SJCRH30 (cell line): ENCODE measurements around the gene ZGLP1. TPM values are rescaled to one million over a fixed set of nuclear protein-coding genes. Genes with fewer than 3 reads are reported as not detected.

Experiments used
- DNase-seq, 2 experiments: peaks; one replicate each; pipeline ENCODE4 v3.0.0-alpha.2; 2015 to 2020
- H3K27ac ChIP-seq: fragments of 250-450 bp; sonication (Bioruptor Pico); 2 replicates; pipeline ENCODE4 v1.5.1; 2020; ENCODE audit warnings: mild to moderate bottlenecking, moderate library complexity
- H3K27me3 ChIP-seq: fragments of 250-450 bp; sonication (Bioruptor Pico); 2 replicates; pipeline ENCODE4 v1.5.1; 2020; ENCODE audit warnings: mild to moderate bottlenecking, moderate library complexity
- H3K36me3 ChIP-seq: fragments of 250-450 bp; sonication (Bioruptor Pico); 2 replicates; pipeline ENCODE4 v1.5.1; 2020; ENCODE audit warnings: mild to moderate bottlenecking, moderate library complexity
- H3K4me1 ChIP-seq: fragments of 250-450 bp; sonication (Bioruptor Pico); 2 replicates; pipeline ENCODE4 v1.5.1; 2020; ENCODE audit warnings: mild to moderate bottlenecking, moderate library complexity
- H3K4me3 ChIP-seq: fragments of 250-450 bp; sonication (Bioruptor Pico); 2 replicates; pipeline ENCODE4 v1.5.1; 2020; ENCODE audit warnings: mild to moderate bottlenecking, moderate library complexity
- H3K9me3 ChIP-seq: fragments of 250-450 bp; sonication (Bioruptor Pico); replicated peaks from 2 replicates; pipeline ENCODE4 v1.5.1; 2020; ENCODE audit warnings: mild to moderate bottlenecking, moderate library complexity
- total RNA-seq: library from RNA; depleted of rRNA; stranded (reverse); fragments of >200 nt; shearing (Covaris generic); gene quantifications from 2 replicates; pipeline ENCODE4 v1.2.3, GENCODE V29; 2014

The ZGLP1 gene
- total RNA-seq, 1 experiment from 2014 or later: 2.1 TPM

DNA sequence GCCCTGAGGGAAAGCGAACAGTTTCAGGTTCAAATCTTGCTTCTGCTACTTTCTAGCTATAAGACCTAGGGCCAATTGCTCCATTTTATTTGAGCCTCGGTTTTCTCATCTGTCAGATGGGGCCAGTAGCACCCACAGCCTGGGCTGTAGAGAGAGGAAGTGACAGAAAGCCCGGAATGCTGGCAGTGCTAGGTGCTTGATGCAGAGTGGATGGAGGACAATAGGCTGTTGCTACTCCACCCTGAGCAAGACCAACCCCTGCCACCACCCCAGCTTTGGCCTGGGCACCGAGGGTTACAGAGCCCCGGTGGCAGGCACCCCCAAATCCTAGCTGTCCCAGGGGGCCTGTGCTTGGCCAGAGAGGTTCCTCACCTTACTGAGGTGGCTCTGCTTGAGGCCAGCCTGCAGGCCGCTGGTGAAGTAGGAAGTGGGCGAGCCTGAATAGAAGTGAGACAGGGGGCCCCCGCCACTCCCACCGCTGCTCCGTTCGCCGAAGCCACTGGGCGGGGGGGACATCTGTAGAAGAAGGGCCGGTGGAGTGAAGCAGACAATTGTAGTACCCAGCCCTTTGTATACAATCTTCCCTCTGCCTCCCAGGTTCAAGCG is 8.3 kb upstream of the ZGLP1 start:
- Histone ChIP-seq H3K4me1 (peaks cover 4% of the 10 kb centered on the region; the same call in 1 of the 2 replicates), H3K36me3 (peaks cover 35% of the 10 kb centered on the region), H3K27ac (no peak overlapping the region), H3K27me3 (no peaks in the 10 kb centered on the region), H3K9me3 (no peaks in the 10 kb centered on the region), H3K4me3 (no peak overlapping the region)
- no peak for DNase-seq

- no peak for DNase-seq
- Histone ChIP-seq H3K9me3 (no peaks in the 10 kb centered on the region), H3K27ac (no peak overlapping the region), H3K27me3 (no peaks in the 10 kb centered on the region), H3K4me3 (no peak overlapping the region), H3K4me1 (peaks cover 4% of the 10 kb centered on the region; the same call in 1 of the 2 replicates), H3K36me3 (peaks cover 30% of the 10 kb centered on the region)
These were observed 7.6 kb upstream of the ZGLP1 start for GRCh38 chr19:10317045-10317856.

GRCh38 chr19:10316229-10317044 is 6.8 kb upstream of the ZGLP1 start:
- H3K4me1 ChIP-seq: peaks cover 4% of the 10 kb centered on the region; the same call in 1 of the 2 replicates
- no peaks in the 10 kb centered on the region for H3K27me3 ChIP-seq
- H3K27ac ChIP-seq: no peak overlapping the region
- peaks cover 23% of the 10 kb centered on the region for H3K36me3 ChIP-seq
- no peak for DNase-seq
- H3K4me3 ChIP-seq: peak overlapping the region; percentile 78; the same call in 1 of the 2 replicates
- no peaks in the 10 kb centered on the region for H3K9me3 ChIP-seq

- H3K9me3 ChIP-seq: no peaks in the 10 kb centered on the region
- H3K36me3 ChIP-seq: peaks cover 18% of the 10 kb centered on the region
- H3K4me3 ChIP-seq: peak within 1 kb of the TSS; percentile 78
- peak within 1 kb of the TSS; percentile 30; the same call in 1 of the 2 replicates for H3K27ac ChIP-seq
- DNase-seq: peak; percentile 84 to 88
- H3K4me1 ChIP-seq: peaks cover 4% of the 10 kb centered on the region; the same call in 1 of the 2 replicates
- H3K27me3 ChIP-seq: no peaks in the 10 kb centered on the region
These were observed 6.0 kb upstream of the ZGLP1 start, which contains the start of gene FDX2 for GRCh38 chr19:10315335-10316214. Gene FDX2, minus strand, starts transcription at chr19:10316015. Its CDS starts 19 bp downstream, at chr19:10315996.

GRCh38 chr19:10306327-10306726 is 3.3 kb downstream of the ZGLP1 start:
- DNase-seq: no peak
- H3K27ac ChIP-seq: no peak overlapping the region
- no peaks in the 10 kb centered on the region for H3K36me3 ChIP-seq
- H3K9me3 ChIP-seq: no peaks in the 10 kb centered on the region
- H3K4me1 ChIP-seq: no peaks in the 10 kb centered on the region
- no peak overlapping the region for H3K4me3 ChIP-seq
- no peaks in the 10 kb centered on the region for H3K27me3 ChIP-seq

GRCh38 chr19:10305139-10305806 is 4.3 kb downstream of the ZGLP1 start:
- Histone ChIP-seq H3K36me3 (no peaks in the 10 kb centered on the region), H3K9me3 (no peaks in the 10 kb centered on the region), H3K27me3 (no peaks in the 10 kb centered on the region), H3K27ac (no peak overlapping the region), H3K4me3 (no peak overlapping the region), H3K4me1 (no peaks in the 10 kb centered on the region)
- DNase-seq: no peak

- Histone ChIP-seq H3K27me3 (no peaks in the 10 kb centered on the region), H3K4me3 (no peak overlapping the region)
- no peak for DNase-seq
These were observed 9.8 kb downstream of the ZGLP1 start for GRCh38 chr19:10299545-10300458.

DNA sequence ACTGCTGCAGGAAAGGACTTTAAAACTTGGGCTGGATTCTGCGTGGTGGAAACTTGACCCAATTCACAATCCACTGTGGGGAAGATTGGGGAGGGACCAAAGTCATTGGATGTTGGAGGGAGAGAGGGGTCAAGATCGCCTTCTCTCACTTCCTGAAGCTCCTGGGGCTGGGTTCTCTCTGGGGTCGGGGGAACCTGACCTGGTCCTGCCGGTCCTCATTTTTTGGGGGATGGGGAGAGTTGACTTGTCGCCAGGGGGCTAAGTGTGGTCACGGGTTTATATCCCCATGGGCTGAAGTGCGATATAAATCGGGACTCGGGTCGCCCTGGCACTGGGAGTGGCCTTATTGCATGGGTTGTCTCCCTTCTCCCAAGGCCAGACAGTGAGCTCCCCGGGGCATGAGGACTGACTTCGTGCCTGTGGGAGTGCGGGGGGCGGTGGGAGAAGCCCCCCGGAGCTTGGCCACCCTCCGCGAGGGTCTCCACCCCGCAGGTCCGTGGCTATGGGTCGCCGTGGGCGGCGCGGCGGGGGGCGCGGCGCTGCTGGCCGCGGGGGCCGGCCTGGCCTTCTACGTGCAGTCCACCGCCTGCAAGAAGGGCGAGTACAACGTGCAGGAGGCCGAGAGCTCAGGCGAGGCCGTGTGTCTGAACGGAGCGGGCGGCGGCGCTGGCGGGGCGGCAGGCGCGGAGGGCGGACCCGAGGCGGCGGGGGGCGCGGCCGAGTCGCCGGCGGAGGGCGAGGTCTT is 13.6 kb downstream of the ZGLP1 start:
- Histone ChIP-seq H3K4me1 (no peaks in the 10 kb centered on the region), H3K36me3 (no peaks in the 10 kb centered on the region), H3K4me3 (no peak overlapping the region), H3K9me3 (no peaks in the 10 kb centered on the region), H3K27me3 (no peaks in the 10 kb centered on the region), H3K27ac (no peak overlapping the region)
- no peak for DNase-seq

More at GRCh38 chr19:10299545-10300458, 9.8 kb downstream of the ZGLP1 start:
- Histone ChIP-seq H3K4me1 (no peaks in the 10 kb centered on the region), H3K9me3 (no peaks in the 10 kb centered on the region), H3K27ac (no peak overlapping the region), H3K36me3 (no peaks in the 10 kb centered on the region)

DNA sequence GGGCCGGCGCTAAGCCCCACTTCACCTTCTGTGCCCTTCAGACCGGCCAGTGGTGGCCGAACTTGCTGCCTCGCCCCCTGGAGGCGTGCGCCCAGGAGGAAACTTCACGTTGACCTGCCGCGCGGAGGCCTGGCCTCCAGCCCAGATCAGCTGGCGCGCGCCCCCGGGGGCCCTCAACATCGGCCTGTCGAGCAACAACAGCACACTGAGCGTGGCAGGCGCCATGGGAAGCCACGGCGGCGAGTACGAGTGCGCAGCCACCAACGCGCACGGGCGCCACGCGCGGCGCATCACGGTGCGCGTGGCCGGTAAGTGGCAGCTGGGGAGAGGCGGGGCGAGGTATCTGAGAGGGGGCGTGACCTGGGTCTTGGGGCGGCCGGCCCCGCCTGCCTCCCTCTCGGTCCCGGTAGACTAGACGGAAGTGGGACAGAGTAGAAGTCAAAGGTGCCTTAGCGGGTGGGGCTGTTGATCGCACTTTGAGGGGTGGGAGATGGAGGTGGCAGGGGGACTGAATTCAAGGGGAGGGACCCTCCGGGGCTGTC is 14.2 kb downstream of the ZGLP1 start:
- no peak overlapping the region for H3K4me3 ChIP-seq
- no peaks in the 10 kb centered on the region for H3K4me1 ChIP-seq
- H3K27ac ChIP-seq: no peak overlapping the region
- no peaks in the 10 kb centered on the region for H3K27me3 ChIP-seq
- no peaks in the 10 kb centered on the region for H3K9me3 ChIP-seq
- no peak for DNase-seq
- H3K36me3 ChIP-seq: no peaks in the 10 kb centered on the region

- Histone ChIP-seq H3K36me3 (no peaks in the 10 kb centered on the region), H3K27ac (no peak overlapping the region), H3K4me1 (no peaks in the 10 kb centered on the region), H3K4me3 (no peak overlapping the region), H3K9me3 (no peaks in the 10 kb centered on the region), H3K27me3 (no peaks in the 10 kb centered on the region)
- no peak for DNase-seq
These were observed 15.3 kb downstream of the ZGLP1 start for GRCh38 chr19:10294368-10294697.

GRCh38 chr19:10293637-10294367 is 15.8 kb downstream of the ZGLP1 start:
- Histone ChIP-seq H3K4me3 (no peak overlapping the region), H3K27ac (no peak overlapping the region), H3K27me3 (no peaks in the 10 kb centered on the region), H3K4me1 (no peaks in the 10 kb centered on the region), H3K36me3 (no peaks in the 10 kb centered on the region), H3K9me3 (no peaks in the 10 kb centered on the region; the same call in 1 of the 2 replicates)
- DNase-seq: no peak
